Measurements from ENCODE around the gene YBX1.
A peak's percentile ranks its signal among the peaks of the same experiment; 100 is the strongest.

Gene YBX1

GRCh38 chr1:42735477-42736105, 53.4 kb downstream of the YBX1 start:
- no peak for DNase-seq

GRCh38 chr1:42736152-42736551, 53.9 kb downstream of the YBX1 start:
- DNase-seq: no peak

GRCh38 chr1:42736571-42737200, 54.5 kb downstream of the YBX1 start:
- no peak for DNase-seq

GRCh38 chr1:42737257-42737656, 55.0 kb downstream of the YBX1 start:
- peak; percentile 96 for DNase-seq

GRCh38 chr1:42737986-42738677, 55.9 kb downstream of the YBX1 start:
- no peak for DNase-seq

- no peak for DNase-seq
Observed at GRCh38 chr1:42738678-42739226, 56.5 kb downstream of the YBX1 start.

- DNase-seq: no peak
Observed at GRCh38 chr1:42739753-42740700, 57.8 kb downstream of the YBX1 start, which contains the start of gene CLDN19. TSS of gene CLDN19 (minus strand) at chr1:42740236. CDS start at chr1:42740063, 173 bp downstream.

GRCh38 chr1:42740851-42741580, 58.8 kb downstream of the YBX1 start:
- no peak for DNase-seq

GRCh38 chr1:42741706-42742105, 59.5 kb downstream of the YBX1 start:
- DNase-seq: no peak

- no peak for DNase-seq
Observed at GRCh38 chr1:42742141-42742540, 59.9 kb downstream of the YBX1 start.

GRCh38 chr1:42742617-42743316, 60.5 kb downstream of the YBX1 start:
- DNase-seq: no peak

- no peak for DNase-seq
Observed at GRCh38 chr1:42743317-42744147, 61.3 kb downstream of the YBX1 start.

- no peak for DNase-seq
Observed at GRCh38 chr1:42744148-42744413, 61.9 kb downstream of the YBX1 start.

GRCh38 chr1:42745851-42746250, 63.6 kb downstream of the YBX1 start:
- no peak for DNase-seq

GRCh38 chr1:42746436-42747105, 64.4 kb downstream of the YBX1 start:
- no peak for DNase-seq

- peak; percentile 53 for DNase-seq
Observed at GRCh38 chr1:42747125-42747524, 64.9 kb downstream of the YBX1 start.

GRCh38 chr1:42748021-42748420, 65.8 kb downstream of the YBX1 start:
- no peak for DNase-seq

- no peak for DNase-seq
Observed at GRCh38 chr1:42748461-42749410, 66.5 kb downstream of the YBX1 start.

GRCh38 chr1:42750041-42750440, 67.8 kb downstream of the YBX1 start:
- no peak for DNase-seq
